Activated naive CD4-positive, alpha-beta T cell treated with anti-CD3 and anti-CD28 coated beads, Interleukin-2, amount 50 U/mL, for 72 hours (primary cell): ENCODE results near the gene CRYZ. TPM values are rescaled to one million over a fixed set of nuclear protein-coding genes. Genes with fewer than 3 reads are reported as not detected.
"Not testable (repeated sequence)": the region's sequence is repeated elsewhere in the genome, so short reads cannot be mapped to it uniquely, and the experiment has no call there.

Experiments
- ATAC-seq, 2 donors: fragments of 150-1000 bp; cut with Tn5 transposase; 2 replicates each; pipeline ENCODE4 v1.10.0; 2021; ENCODE audit warnings: mild to moderate bottlenecking in 2 of 2, moderate library complexity in 2 of 2
- DNase-seq, 2 donors: peaks; one replicate each; pipeline ENCODE4 v3.0.0; 2021 to 2022; ENCODE audit warnings: low spot score in 2 of 2
- H3K27ac Mint-ChIP-seq, 2 donors: one replicate each; pipeline ENCODE4 v1.8.0; 2022; ENCODE audit warnings: mild to moderate bottlenecking in 2 of 2, mixed read lengths in 2 of 2
- H3K36me3 Mint-ChIP-seq, 2 donors: one replicate each; pipeline ENCODE4 v1.8.0; 2022; ENCODE audit warnings: mixed read lengths in 2 of 2
- H3K9me3 Mint-ChIP-seq, 2 donors: one replicate each; pipeline ENCODE4 v1.8.0; 2022; ENCODE audit warnings: mixed read lengths in 2 of 2
- total RNA-seq, 2 donors: library from RNA; stranded (reverse); gene quantifications; one replicate each; pipeline ENCODE4 v1.2.3, GENCODE V29; 2022

The CRYZ gene
- total RNA-seq, 2 donors from 2014 or later: 27.9 to 45.0 TPM

DNA sequence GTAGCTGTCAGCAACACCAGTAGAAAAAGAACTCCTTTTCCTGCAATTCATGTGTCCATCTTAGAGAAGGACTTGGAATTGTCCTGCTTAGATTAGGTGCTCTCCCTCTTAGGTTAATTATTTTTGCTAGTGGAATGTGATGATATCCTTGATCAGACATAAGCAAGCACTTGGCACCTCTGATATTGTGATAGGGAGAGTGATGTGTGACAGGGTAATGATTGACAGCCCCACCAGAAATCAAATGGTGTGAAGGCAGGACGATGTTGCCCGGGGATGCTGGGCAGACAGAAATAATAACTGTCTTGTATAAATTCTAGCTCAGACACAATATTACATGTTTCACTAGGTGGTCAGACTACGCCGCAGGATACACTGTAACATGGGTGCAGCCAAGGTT lies 4.5 kb upstream of the CRYZ start:
- no peak for DNase-seq
- H3K36me3 Mint-ChIP-seq: peaks cover 52 to 66% of the 10 kb centered on the region in 2 donors
- H3K27ac Mint-ChIP-seq: no peak overlapping the region
- peaks cover 3 to 5% of the 10 kb centered on the region in 2 donors for H3K9me3 Mint-ChIP-seq
- ATAC-seq: no peak

- Mint-ChIP-seq H3K27ac (peak overlapping the region; percentile 96 to 98), H3K9me3 (no peaks in the 10 kb centered on the region), H3K36me3 (peaks cover 21 to 33% of the 10 kb centered on the region in 2 donors)
- ATAC-seq (peak; percentile 45 to 62), DNase-seq (peak in 1 of 2 donors; percentile 54)
Measured at GRCh38 chr1:74733604-74734484, 994 bp upstream of the CRYZ start.

- H3K27ac Mint-ChIP-seq: peak overlapping the region; percentile 96 to 98
- ATAC-seq: peak; percentile 44 to 52
- not testable (repeated sequence) for H3K9me3 Mint-ChIP-seq
- peak in 1 of 2 donors; percentile 72 for DNase-seq
- peaks cover 6 to 25% of the 10 kb centered on the region in 2 donors for H3K36me3 Mint-ChIP-seq
Measured at GRCh38 chr1:74732071-74732946, 541 bp downstream of the CRYZ start.

GRCh38 chr1:74731399-74732052 lies 1.3 kb downstream of the CRYZ start:
- no peak overlapping the region for H3K27ac Mint-ChIP-seq
- H3K9me3 Mint-ChIP-seq: peaks cover 0 to 6% of the 10 kb centered on the region in 2 donors

GRCh38 chr1:74729741-74730478 lies 2.9 kb downstream of the CRYZ start:
- H3K9me3 Mint-ChIP-seq: peaks cover 4 to 9% of the 10 kb centered on the region in 2 donors
- no peak for DNase-seq
- peaks cover 30 to 37% of the 10 kb centered on the region in 2 donors for H3K36me3 Mint-ChIP-seq
- H3K27ac Mint-ChIP-seq: no peak overlapping the region
- ATAC-seq: peak in 1 of 2 donors; percentile 41

More at GRCh38 chr1:74731399-74732052, 1.3 kb downstream of the CRYZ start:
- no peak for DNase-seq
- H3K36me3 Mint-ChIP-seq: peaks cover 14 to 27% of the 10 kb centered on the region in 2 donors
- no peak for ATAC-seq

GRCh38 chr1:74728736-74729135 lies 4.1 kb downstream of the CRYZ start:
- Mint-ChIP-seq H3K27ac (no peak overlapping the region), H3K9me3 (peaks cover 4 to 9% of the 10 kb centered on the region in 2 donors), H3K36me3 (peaks cover 37 to 39% of the 10 kb centered on the region in 2 donors)
- ATAC-seq (no peak), DNase-seq (no peak)

DNA sequence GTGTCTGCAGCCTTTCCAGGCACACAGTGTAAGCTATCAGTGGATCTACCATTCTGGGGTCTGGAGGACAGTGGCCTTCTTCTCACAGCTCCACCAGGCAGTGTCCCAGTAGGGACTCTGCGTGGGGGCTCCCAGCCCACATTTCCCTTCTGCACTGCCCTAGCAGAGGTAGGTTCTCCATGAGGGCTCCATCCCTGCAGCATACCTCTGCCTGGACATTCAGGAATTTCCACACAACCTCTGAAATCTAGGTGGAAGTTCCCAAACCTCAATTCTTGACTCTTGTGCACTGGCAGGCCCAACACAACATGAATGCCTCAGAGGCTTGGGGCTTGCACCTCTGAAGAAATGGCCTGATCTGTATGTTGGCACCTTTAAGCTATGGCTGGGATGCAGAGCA lies 6.8 kb downstream of the CRYZ start:
- no peak for ATAC-seq
- Mint-ChIP-seq H3K27ac (no peak overlapping the region), H3K9me3 (peaks cover 4 to 9% of the 10 kb centered on the region in 2 donors), H3K36me3 (peaks cover 31 to 44% of the 10 kb centered on the region in 2 donors)
- no peak for DNase-seq

- Mint-ChIP-seq H3K9me3 (no peaks in the 10 kb centered on the region), H3K36me3 (peaks cover 0 to 22% of the 10 kb centered on the region in 2 donors), H3K27ac (no peak overlapping the region)
- DNase-seq (no peak), ATAC-seq (no peak)
Measured at GRCh38 chr1:74717626-74718025, 15.2 kb downstream of the CRYZ start.

- no peaks in the 10 kb centered on the region for H3K9me3 Mint-ChIP-seq
- no peak for DNase-seq
- ATAC-seq: no peak
- peaks cover 0 to 18% of the 10 kb centered on the region in 2 donors for H3K36me3 Mint-ChIP-seq
- no peak overlapping the region for H3K27ac Mint-ChIP-seq
Measured at GRCh38 chr1:74716822-74717221, 16.0 kb downstream of the CRYZ start.

DNA sequence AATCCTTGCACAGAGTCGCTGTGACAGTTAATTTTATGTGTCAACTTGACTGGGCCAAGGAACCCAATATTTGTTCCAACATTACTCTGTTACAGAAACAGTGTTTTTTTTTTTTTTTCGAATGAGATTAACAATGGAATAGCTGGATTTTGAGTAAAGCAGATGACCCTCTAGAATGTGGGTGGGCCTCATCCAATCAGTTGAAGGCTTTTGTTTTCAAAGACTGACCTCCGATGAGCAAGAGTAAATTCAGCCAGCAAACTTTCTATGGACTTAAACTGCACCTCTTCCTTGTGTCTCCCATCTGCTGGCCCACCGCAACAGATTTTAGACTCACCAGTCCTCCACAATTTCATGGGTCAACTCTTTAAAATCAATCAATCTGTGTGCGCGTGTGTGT lies 17.0 kb downstream of the CRYZ start:
- H3K9me3 Mint-ChIP-seq: no peaks in the 10 kb centered on the region
- peaks cover 0 to 15% of the 10 kb centered on the region in 2 donors for H3K36me3 Mint-ChIP-seq
- H3K27ac Mint-ChIP-seq: no peak overlapping the region
- DNase-seq (no peak), ATAC-seq (no peak)

DNA sequence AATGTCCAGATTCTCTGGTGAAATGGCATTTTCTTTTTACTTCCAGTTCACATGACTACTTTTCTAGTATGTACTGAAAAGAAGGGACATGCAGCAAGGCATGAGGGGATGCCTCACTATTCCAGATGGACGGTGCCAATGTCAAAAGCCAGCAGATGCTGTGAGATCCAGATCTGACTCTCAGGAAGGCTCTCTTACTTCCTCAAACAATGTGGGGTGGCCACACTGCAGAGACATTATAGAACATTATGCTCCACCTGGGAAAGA lies 17.7 kb downstream of the CRYZ start:
- Mint-ChIP-seq H3K9me3 (no peaks in the 10 kb centered on the region), H3K27ac (no peak overlapping the region), H3K36me3 (peaks cover 0 to 13% of the 10 kb centered on the region in 2 donors)
- DNase-seq (no peak), ATAC-seq (no peak)

GRCh38 chr1:74714429-74715235 lies 18.2 kb downstream of the CRYZ start:
- Mint-ChIP-seq H3K27ac (no peak overlapping the region), H3K36me3 (peaks cover 0 to 11% of the 10 kb centered on the region in 2 donors), H3K9me3 (no peaks in the 10 kb centered on the region)
- DNase-seq (no peak), ATAC-seq (no peak)

- DNase-seq (no peak), ATAC-seq (no peak)
- H3K27ac Mint-ChIP-seq: no peak overlapping the region
- peaks cover 0 to 11% of the 10 kb centered on the region in 2 donors for H3K36me3 Mint-ChIP-seq
- no peaks in the 10 kb centered on the region for H3K9me3 Mint-ChIP-seq
Measured at GRCh38 chr1:74713849-74714248, 19.0 kb downstream of the CRYZ start.

DNA sequence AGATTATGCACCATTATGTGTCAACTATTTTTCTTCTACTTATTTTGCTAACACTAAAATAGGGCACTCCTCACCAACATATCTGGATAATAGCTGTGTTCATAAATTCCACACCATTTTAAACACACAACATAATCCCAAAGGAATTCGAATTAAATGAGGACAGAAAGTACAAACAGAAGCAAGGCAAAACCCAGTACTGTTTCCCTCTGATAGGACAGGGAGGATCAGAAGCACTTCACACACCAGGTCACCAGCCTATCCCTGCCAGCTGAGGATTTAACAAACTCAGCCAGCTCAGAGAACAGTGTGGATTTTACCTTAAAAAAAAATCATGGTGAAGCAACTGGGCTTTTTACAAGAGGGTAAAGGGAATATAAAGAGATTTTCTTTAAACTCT lies 20.0 kb downstream of the CRYZ start:
- peaks cover 0 to 11% of the 10 kb centered on the region in 2 donors for H3K36me3 Mint-ChIP-seq
- no peaks in the 10 kb centered on the region for H3K9me3 Mint-ChIP-seq
- ATAC-seq (no peak), DNase-seq (no peak)
- no peak overlapping the region for H3K27ac Mint-ChIP-seq

DNA sequence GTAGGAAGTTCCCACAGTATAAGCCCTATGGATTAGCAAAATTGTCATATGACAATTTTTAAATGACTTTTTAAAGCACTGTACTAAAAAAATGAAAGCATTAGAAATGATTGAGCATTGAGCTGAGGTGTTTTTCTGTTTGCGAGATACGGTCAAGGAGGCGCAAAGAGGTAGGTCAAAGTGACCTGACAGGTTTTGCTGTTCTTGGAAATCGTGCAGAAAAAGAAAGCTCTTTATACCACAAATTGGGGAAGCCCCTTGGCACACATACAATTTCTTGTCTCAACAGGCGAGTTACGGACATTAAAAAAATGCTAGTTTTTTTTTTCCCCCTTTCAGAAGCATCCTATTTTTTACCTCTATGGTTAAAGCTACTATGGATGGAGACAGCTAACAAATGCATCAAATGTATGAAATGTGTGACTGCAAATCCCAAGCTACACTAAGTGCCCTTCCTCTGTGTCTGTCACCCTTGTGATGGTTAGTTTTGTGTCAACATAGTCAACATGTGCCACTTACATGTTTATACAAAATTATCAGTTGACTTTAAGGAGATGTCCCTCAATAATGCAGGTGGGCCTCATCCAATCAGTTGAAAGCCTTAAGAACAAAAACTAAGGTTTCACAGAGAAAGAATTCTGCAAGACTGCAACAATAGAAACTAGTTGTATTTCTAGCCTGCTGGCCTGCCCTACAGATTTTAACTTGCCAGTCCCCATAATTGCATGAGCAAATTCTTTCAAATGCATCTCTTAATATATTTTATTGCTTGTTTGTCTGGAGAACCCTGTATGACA lies 29.3 kb downstream of the CRYZ start:
- Mint-ChIP-seq H3K36me3 (peaks cover 0 to 16% of the 10 kb centered on the region in 2 donors), H3K27ac (no peak overlapping the region), H3K9me3 (no peaks in the 10 kb centered on the region)
- DNase-seq (no peak), ATAC-seq (no peak)
